Naive thymus-derived CD4-positive, alpha-beta T cell (primary cell): ENCODE measurements around the gene PLEKHH2. TPM values are rescaled to one million over a fixed set of nuclear protein-coding genes. Genes with fewer than 3 reads are reported as not detected.
"Not testable (repeated sequence)": the region's sequence is repeated elsewhere in the genome, so short reads cannot be mapped to it uniquely, and the experiment has no call there.

Experiments
- ATAC-seq: fragments of 150-1000 bp; cut with Tn5 transposase; 2 replicates; pipeline ENCODE4 v1.10.0; 2021; ENCODE audit warnings: mild to moderate bottlenecking, moderate library complexity
- CTCF ChIA-PET: fragments of 350-600 bp; sonication (Branson Sonifier 250); formaldehyde crosslinking; loops from one replicate; lab custom pipeline; 2021; ENCODE audit warnings: antibody characterized with exemption; lab: Charles Lee
- POLR2A ChIA-PET: fragments of 350-600 bp; sonication (Branson Sonifier 250); formaldehyde crosslinking; loops from one replicate; lab custom pipeline; 2021; ENCODE audit warnings: antibody characterized with exemption, inconsistent platforms; lab: Charles Lee
- DNase-seq, 9 donors: peaks; one replicate each; pipeline versions ENCODE4 v3.0.0 to v3.0.0-alpha.2; 2020 to 2022; ENCODE audit warnings: mixed read lengths in 1 of 9
- H3K27ac ChIP-seq: one replicate; pipeline ENCODE4 v1.7.0; 2013; ENCODE audit warnings: mild to moderate bottlenecking, low read depth, low read length, moderate library complexity
- H3K27me3 ChIP-seq, 2 donors: one replicate each; pipeline ENCODE4 v1.7.0; 2013; ENCODE audit warnings: low read length in 2 of 2, mild to moderate bottlenecking in 2 of 2, moderate library complexity in 2 of 2; ENCODE audit not compliant: control insufficient read depth in 2 of 2, insufficient read depth in 2 of 2
- H3K36me3 ChIP-seq, 3 experiments: 1 replicate in 2 of 3; 2 replicates in 1 of 3; pipeline ENCODE4 v1.7.0; 2013; ENCODE audit warnings: low read length in 3 of 3, mild to moderate bottlenecking in 3 of 3, moderate library complexity in 1 of 3; ENCODE audit not compliant: insufficient read depth in 3 of 3, control insufficient read depth in 2 of 3
- H3K4me1 ChIP-seq, 2 donors: one replicate each; pipeline ENCODE4 v1.7.0; 2013; ENCODE audit warnings: low read length in 2 of 2, mild to moderate bottlenecking in 2 of 2, moderate library complexity in 1 of 2; ENCODE audit not compliant: control insufficient read depth in 2 of 2, insufficient read depth in 2 of 2
- H3K4me3 ChIP-seq: 2 replicates; pipeline ENCODE4 v1.7.0; 2013; ENCODE audit warnings: mild to moderate bottlenecking, low read length
- H3K9me3 ChIP-seq, 3 experiments: 1 replicate in 2 of 3; 2 replicates in 1 of 3; pipeline ENCODE4 v1.7.0; 2013; ENCODE audit warnings: low read length in 3 of 3; ENCODE audit not compliant: control insufficient read depth in 2 of 3
- H3K27ac Mint-ChIP-seq, 9 donors: one replicate each; pipeline ENCODE4 v1.8.0; 2020 to 2022; ENCODE audit warnings: mixed read lengths in 9 of 9, mild to moderate bottlenecking in 8 of 9, moderate library complexity in 5 of 9, inconsistent platforms in 2 of 9
- H3K27me3 Mint-ChIP-seq, 5 donors: one replicate each; pipeline ENCODE4 v1.8.0; 2021 to 2022; ENCODE audit warnings: mixed read lengths in 5 of 5, mild to moderate bottlenecking in 1 of 5
- H3K36me3 Mint-ChIP-seq, 5 donors: one replicate each; pipeline ENCODE4 v1.8.0; 2020 to 2022; ENCODE audit warnings: mixed read lengths in 5 of 5, mild to moderate bottlenecking in 3 of 5, inconsistent platforms in 1 of 5
- H3K4me1 Mint-ChIP-seq, 7 donors: one replicate each; pipeline ENCODE4 v1.8.0; 2020 to 2022; ENCODE audit warnings: mixed read lengths in 7 of 7, mild to moderate bottlenecking in 3 of 7, inconsistent platforms in 1 of 7
- H3K4me3 Mint-ChIP-seq, 10 donors: one replicate each; pipeline ENCODE4 v1.8.0; 2020 to 2022; ENCODE audit warnings: mild to moderate bottlenecking in 10 of 10, mixed read lengths in 10 of 10, moderate library complexity in 6 of 10, inconsistent platforms in 2 of 10
- H3K9me3 Mint-ChIP-seq, 11 donors: one replicate each; pipeline ENCODE4 v1.8.0; 2020 to 2022; ENCODE audit warnings: mixed read lengths in 11 of 11, mild to moderate bottlenecking in 4 of 11, inconsistent platforms in 1 of 11, moderate library complexity in 1 of 11
- intact Hi-C, 2 donors: fragments of 100-400 bp; cut with micrococcal nuclease; formaldehyde crosslinking; loops; one replicate each; pipeline ENCODE4 v1.15.1; 2023
- polyA plus RNA-seq, 2 donors: library from polyadenylated mRNA; unstranded; fragments of 300-500 nt; fragmentation: Illumina TruSeq; gene quantifications; one replicate each; pipeline ENCODE4 v1.2.3, GENCODE V29; 2021
- total RNA-seq, 6 experiments: library from RNA in 5 of 6; stranded (reverse) in 5 of 6; gene quantifications; 1 replicate in 5 of 6; 2 replicates in 1 of 6; pipeline ENCODE4 v1.2.3 and lab custom pipeline; 2021 to 2026

The PLEKHH2 gene
- total and polyA plus RNA-seq, 7 experiments from 2014 or later, result 0.02 to 2.8 (median 1.9) TPM; not detected in 1

GRCh38 chr2:43685357-43685756 is 48.3 kb downstream of the PLEKHH2 start:
- POLR2A ChIA-PET, result no interaction called here
- CTCF ChIA-PET, result no interaction called here
- peaks cover 0 to 6% of the 10 kb centered on the region in 2 donors for H3K4me1 ChIP-seq
- H3K27me3 ChIP-seq, result no peaks in the 10 kb centered on the region
- no peaks in the 10 kb centered on the region for H3K36me3 Mint-ChIP-seq
- peaks cover 0 to 16% (median 6%) of the 10 kb centered on the region in 7 donors for H3K4me1 Mint-ChIP-seq
- ATAC-seq, result no peak
- H3K27me3 Mint-ChIP-seq, result peaks cover 0 to 15% (median 4%) of the 10 kb centered on the region in 5 donors
- intact Hi-C loops, result no loop called here
- H3K9me3 Mint-ChIP-seq, result peaks cover 0 to 2% (median 0%) of the 10 kb centered on the region in 11 donors
- H3K4me3 Mint-ChIP-seq, result peak overlapping the region in 1 of 10 donors; percentile 18
- DNase-seq, result no peak
- no peak overlapping the region for H3K27ac ChIP-seq
- no peaks in the 10 kb centered on the region for H3K36me3 ChIP-seq
- H3K9me3 ChIP-seq, result no peaks in the 10 kb centered on the region
- no peak overlapping the region for H3K4me3 ChIP-seq
- no peak overlapping the region for H3K27ac Mint-ChIP-seq

GRCh38 chr2:43689999-43690398 is 52.9 kb downstream of the PLEKHH2 start:
- peaks cover 8 to 19% (median 11%) of the 10 kb centered on the region in 5 donors for H3K27me3 Mint-ChIP-seq
- no peak overlapping the region for H3K4me3 Mint-ChIP-seq
- H3K9me3 Mint-ChIP-seq, result peaks cover 0 to 2% (median 0%) of the 10 kb centered on the region in 11 donors
- H3K27ac Mint-ChIP-seq, result no peak overlapping the region
- DNase-seq, result no peak
- intact Hi-C loops, result no loop called here
- ChIA-PET CTCF (no interaction called here), POLR2A (interaction anchor here (0.7 kb wide), 1 partner anchor 1924 kb away, joined by 3 read pairs; no protein-coding TSS in a partner anchor)
- Histone ChIP-seq H3K9me3 (no peaks in the 10 kb centered on the region), H3K4me1 (peaks cover 0 to 6% of the 10 kb centered on the region in 2 donors), H3K27ac (no peak overlapping the region), H3K36me3 (no peaks in the 10 kb centered on the region), H3K27me3 (no peaks in the 10 kb centered on the region), H3K4me3 (no peak overlapping the region)
- H3K36me3 Mint-ChIP-seq, result peaks cover 0 to 4% (median 0%) of the 10 kb centered on the region in 5 donors
- ATAC-seq, result no peak
- H3K4me1 Mint-ChIP-seq, result peaks cover 0 to 11% (median 6%) of the 10 kb centered on the region in 7 donors

- Histone ChIP-seq H3K4me3 (no peak overlapping the region), H3K36me3 (no peaks in the 10 kb centered on the region), H3K9me3 (no peaks in the 10 kb centered on the region), H3K4me1 (no peaks in the 10 kb centered on the region), H3K27me3 (no peaks in the 10 kb centered on the region), H3K27ac (no peak overlapping the region)
- H3K27me3 Mint-ChIP-seq, result peaks cover 8 to 23% (median 11%) of the 10 kb centered on the region in 5 donors
- CTCF ChIA-PET, result interaction anchor here (0.6 kb wide), 1 partner anchor 9 kb away, joined by 3 read pairs; no protein-coding TSS in a partner anchor
- no peaks in the 10 kb centered on the region for H3K4me1 Mint-ChIP-seq
- POLR2A ChIA-PET, result no interaction called here
- no peak overlapping the region for H3K4me3 Mint-ChIP-seq
- H3K27ac Mint-ChIP-seq, result no peak overlapping the region
- intact Hi-C loops, result no loop called here
- ATAC-seq (no peak), DNase-seq (no peak)
- no peaks in the 10 kb centered on the region for H3K9me3 Mint-ChIP-seq
- H3K36me3 Mint-ChIP-seq, result peaks cover 0 to 7% (median 0%) of the 10 kb centered on the region in 5 donors
These were observed 55.5 kb downstream of the PLEKHH2 start for GRCh38 chr2:43692428-43692994.

GRCh38 chr2:43698140-43698539 is 61.1 kb downstream of the PLEKHH2 start:
- H3K27ac Mint-ChIP-seq, H3K4me1 Mint-ChIP-seq, H3K27ac ChIP-seq, H3K4me3 Mint-ChIP-seq, H3K4me1 ChIP-seq, POLR2A ChIA-PET, ATAC-seq, intact Hi-C loops, H3K36me3 ChIP-seq, H3K36me3 Mint-ChIP-seq, H3K27me3 ChIP-seq, DNase-seq, H3K9me3 ChIP-seq, H3K4me3 ChIP-seq, H3K9me3 Mint-ChIP-seq: not testable (repeated sequence)
- H3K27me3 Mint-ChIP-seq, result peaks cover 0 to 28% (median 4%) of the 10 kb centered on the region in 5 donors
- CTCF ChIA-PET, result interaction anchor here (0.8 kb wide), 1 partner anchor 8 kb away, joined by 8 read pairs; no protein-coding TSS in a partner anchor

- Histone ChIP-seq H3K27ac (no peak overlapping the region), H3K4me1 (no peaks in the 10 kb centered on the region), H3K9me3 (no peaks in the 10 kb centered on the region), H3K36me3 (no peaks in the 10 kb centered on the region), H3K27me3 (no peaks in the 10 kb centered on the region), H3K4me3 (no peak overlapping the region)
- ChIA-PET CTCF (no interaction called here), POLR2A (interaction anchor here (0.7 kb wide), 1 partner anchor 36 kb away, joined by 3 read pairs; no protein-coding TSS in a partner anchor)
- H3K36me3 Mint-ChIP-seq, result peaks cover 0 to 3% (median 0%) of the 10 kb centered on the region in 5 donors
- H3K27ac Mint-ChIP-seq, result no peak overlapping the region
- intact Hi-C loops, result no loop called here
- DNase-seq (no peak), ATAC-seq (no peak)
- no peaks in the 10 kb centered on the region for H3K9me3 Mint-ChIP-seq
- H3K4me1 Mint-ChIP-seq, result no peaks in the 10 kb centered on the region
- H3K27me3 Mint-ChIP-seq, result peaks cover 0 to 28% (median 9%) of the 10 kb centered on the region in 5 donors
- H3K4me3 Mint-ChIP-seq, result no peak overlapping the region
These were observed 62.7 kb downstream of the PLEKHH2 start for GRCh38 chr2:43699761-43700160.

- Histone ChIP-seq H3K9me3 (no peaks in the 10 kb centered on the region), H3K4me1 (no peaks in the 10 kb centered on the region), H3K27me3 (no peaks in the 10 kb centered on the region), H3K36me3 (no peaks in the 10 kb centered on the region), H3K4me3 (no peak overlapping the region), H3K27ac (no peak overlapping the region)
- Mint-ChIP-seq H3K4me1 (no peaks in the 10 kb centered on the region), H3K9me3 (no peaks in the 10 kb centered on the region), H3K27me3 (peaks cover 0 to 24% (median 9%) of the 10 kb centered on the region in 5 donors), H3K4me3 (no peak overlapping the region), H3K36me3 (peaks cover 0 to 3% (median 0%) of the 10 kb centered on the region in 5 donors), H3K27ac (no peak overlapping the region)
- ChIA-PET POLR2A (no interaction called here), CTCF (no interaction called here)
- ATAC-seq (no peak), DNase-seq (no peak)
- intact Hi-C loops, result no loop called here
These were observed 64.1 kb downstream of the PLEKHH2 start for GRCh38 chr2:43701111-43701510.
